GM21529 (cell line): ENCODE measurements around the gene SH3GL3.

Experiments used
- ATAC-seq: cut with Tn5 transposase; IDR thresholded peaks from one replicate; pipeline ENCODE4 v1.9.1; 2021; ENCODE audit not compliant: unreplicated experiment

SH3GL3 gene

DNA sequence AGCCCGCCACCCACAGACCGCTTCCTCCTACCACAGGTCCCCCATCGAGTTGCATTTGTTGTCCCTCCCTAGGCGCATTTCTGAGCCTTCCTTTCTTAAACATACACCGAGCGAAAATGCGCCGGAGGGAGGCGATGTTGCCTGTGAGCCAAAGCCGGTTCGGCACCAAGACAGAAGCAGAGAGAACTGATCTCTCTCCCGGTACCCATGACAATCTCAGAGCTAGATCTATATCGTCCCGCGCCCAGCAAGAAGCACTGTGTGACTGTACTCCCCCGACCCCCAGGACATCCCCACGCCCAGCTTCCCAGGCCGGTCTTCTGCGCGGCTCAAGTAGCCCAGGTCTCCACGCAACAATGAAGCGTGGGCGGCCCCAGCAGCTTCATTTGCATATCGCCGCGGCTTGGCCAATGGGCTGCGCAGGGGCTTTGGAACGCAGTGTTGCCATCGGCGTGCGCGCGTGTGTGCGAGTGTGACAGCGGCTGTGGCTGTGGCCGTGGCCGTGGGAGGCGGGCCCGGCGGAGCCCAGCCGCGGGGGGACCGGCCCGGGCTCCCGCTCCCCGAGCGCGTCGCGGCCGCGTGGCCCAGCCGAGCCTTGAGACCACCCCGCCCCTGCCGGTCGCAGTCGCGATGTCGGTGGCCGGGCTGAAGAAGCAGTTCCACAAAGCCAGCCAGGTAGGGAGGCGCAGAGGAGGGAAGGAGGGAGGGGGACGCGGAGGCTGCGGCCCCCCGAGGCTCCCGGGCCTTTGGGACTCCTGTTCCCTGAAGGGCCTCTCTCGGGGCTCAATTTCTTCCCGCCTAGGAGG, at the start of gene SH3GL3:
SH3GL3 (plus strand) TSS at position 438 of the 806 bp plus-strand sequence; CDS start at position 631, 193 bp downstream.
- ATAC-seq = no peak

GRCh38 chr15:83398626-83399025, 48.5 kb upstream of the SH3GL3 start:
- ATAC-seq = no peak

DNA sequence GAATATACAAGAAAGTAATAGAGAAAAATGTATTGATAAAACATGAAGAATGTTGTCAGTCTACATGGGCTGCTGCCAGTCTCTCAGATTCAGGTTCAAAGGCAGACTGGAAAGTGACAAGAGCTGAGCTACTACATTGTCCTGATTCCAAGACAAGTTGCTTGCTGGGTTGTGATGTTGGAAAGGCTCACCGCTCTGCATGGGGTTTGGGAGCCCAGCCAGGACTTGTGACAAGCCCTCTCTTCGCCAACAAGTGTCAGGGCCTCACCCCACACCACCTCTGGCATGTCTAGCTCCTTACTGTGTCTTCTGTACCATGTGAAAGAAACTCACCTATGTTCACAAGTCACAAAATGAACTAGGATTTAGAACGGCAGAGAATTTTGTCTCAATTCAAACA, 43.0 kb upstream of the SH3GL3 start:
- ATAC-seq = no peak

DNA sequence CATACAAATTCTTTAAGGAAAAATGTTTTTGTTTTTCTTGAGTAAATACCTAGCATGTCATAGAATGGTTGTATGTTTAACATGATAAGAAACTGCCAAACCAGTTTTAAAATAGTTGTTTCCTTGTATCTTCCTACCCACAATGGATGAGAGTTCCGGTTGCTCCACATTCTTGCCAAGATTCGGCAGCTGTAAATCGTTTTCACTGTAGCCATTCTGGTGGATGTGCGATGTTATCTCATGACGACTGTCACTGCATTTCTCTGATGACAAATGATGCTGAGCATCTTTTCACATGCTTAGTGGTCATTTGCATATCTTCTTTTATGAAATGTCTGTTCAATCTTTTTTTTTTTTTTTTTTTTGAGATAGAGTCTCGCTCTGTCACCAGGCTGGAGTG, 36.6 kb upstream of the SH3GL3 start:
- no peak for ATAC-seq

DNA sequence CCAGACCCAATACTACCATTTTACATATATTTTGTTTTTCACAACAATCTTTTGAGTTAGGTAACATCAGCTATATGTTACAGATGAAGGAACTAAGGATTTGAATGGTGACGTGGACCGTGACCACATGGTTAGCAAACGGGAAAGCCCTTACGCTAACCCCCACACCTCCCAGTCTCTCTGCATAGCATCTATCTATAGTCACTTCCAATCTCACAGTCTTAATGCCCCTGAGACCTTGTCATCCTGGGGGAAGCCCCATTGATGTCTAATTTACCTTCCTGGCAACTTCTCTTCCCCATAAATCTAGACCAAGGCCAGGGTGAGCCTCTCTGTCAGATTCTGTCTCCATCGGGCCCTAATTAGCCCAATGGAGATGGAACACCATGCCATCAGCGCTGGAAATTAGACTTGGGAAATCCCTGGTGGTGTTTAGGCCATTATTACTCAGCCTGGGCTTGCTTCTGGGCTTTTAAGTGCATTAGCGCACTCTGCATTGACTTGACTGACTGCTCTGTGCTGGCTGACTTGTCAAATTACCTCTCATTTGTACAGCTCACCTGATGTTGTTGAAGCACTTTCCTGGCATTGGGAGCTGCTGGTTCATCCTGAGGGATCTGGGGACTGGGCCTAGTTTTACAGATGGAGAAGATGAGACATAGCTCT, 34.0 kb upstream of the SH3GL3 start:
- peak; percentile 90 for ATAC-seq

GRCh38 chr15:83422081-83422480, 25.1 kb upstream of the SH3GL3 start:
- no peak for ATAC-seq

- no peak for ATAC-seq
Observed at GRCh38 chr15:83422541-83422940, 24.6 kb upstream of the SH3GL3 start.

- no peak for ATAC-seq
Observed at GRCh38 chr15:83424101-83424500, 23.0 kb upstream of the SH3GL3 start.

DNA sequence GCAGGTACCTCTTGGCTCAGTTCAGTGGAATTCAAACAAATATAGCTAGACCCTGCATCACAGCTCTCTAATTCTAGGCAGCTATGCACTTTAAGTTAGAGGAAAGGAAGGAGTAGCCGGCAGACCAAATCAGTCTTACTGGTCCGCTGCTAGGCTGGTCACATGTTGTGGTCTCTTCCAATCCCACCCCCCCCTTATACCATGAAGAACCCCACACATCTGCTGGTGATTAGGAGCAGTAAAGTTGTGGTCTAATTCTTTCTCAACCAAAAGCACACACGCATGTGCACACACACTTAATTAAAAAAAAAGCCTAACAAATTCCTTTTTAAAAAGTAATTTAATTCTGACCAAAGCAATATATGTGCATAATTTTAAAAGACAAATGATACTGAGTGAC, 16.7 kb upstream of the SH3GL3 start:
- ATAC-seq = no peak

DNA sequence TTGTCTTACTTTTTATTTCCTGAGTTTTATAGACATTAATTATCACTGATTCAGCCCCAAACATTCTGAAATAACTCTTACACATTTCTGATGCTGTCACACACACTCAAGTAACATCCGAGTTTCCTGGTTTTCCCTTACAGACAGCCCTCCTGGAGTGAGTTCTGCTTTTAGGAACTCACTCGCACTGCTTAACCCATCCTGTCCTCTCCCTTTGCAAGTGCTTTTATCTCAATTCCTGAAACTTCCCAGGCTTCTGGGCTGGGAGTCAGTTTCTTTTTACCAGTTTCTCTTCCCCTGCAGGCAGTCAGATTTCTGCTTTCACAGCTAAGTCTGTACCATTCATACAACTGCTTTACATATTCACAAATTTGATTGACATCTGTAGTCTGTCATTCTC, 15.6 kb upstream of the SH3GL3 start:
- ATAC-seq = no peak

DNA sequence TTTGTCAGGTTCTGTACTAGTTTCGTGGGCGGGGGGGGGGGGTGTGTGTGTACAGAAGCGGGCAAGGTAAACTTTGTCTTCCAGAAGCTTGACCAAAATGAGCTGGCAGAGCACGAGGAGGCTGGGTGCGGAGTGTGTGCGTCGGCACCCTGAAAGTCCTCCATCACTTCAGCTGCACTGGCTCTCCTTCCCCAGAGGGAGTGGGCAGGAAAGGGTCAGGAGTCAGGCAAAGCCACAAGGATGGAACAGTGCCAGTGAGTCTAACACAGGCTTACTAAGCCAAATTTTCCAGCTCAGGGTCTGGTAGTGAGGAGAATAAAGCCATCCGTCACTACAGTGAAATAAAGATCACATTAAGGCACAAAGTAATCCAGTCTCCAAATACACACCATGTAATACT, 11.9 kb upstream of the SH3GL3 start:
- ATAC-seq = no peak

GRCh38 chr15:83435782-83436181, 11.4 kb upstream of the SH3GL3 start:
- ATAC-seq = no peak

DNA sequence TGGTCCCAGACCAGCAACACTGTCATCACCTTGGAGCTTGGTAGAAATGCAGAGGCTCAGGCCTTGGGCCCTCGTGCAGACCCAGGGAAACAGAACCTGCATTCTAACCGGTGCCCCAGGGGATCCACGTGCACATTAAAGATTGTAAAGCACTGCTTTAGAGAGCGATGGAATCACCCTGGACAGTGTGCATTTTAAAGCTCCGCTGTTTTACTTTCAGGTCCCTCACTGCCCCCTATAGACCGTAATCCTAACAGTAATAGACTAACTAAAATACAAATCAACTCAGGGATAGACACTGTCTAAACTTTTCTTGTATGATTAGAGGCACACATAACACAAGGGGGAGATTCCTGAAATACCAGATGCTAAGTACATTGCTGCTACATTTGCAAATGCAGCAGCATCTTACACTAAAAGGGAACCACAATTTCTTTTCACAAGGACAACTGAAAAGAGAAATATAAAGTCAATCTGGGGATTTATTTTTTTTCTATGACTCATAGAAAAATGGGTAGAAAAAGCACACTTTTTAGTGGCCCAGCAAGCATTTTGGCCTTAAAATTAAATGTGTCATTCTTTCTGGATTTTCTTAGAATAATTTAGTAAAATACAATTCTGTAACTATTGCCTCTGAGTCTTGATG, 10.5 kb upstream of the SH3GL3 start:
- ATAC-seq = no peak

- ATAC-seq = no peak
Observed at GRCh38 chr15:83443076-83443847, 3.9 kb upstream of the SH3GL3 start.

DNA sequence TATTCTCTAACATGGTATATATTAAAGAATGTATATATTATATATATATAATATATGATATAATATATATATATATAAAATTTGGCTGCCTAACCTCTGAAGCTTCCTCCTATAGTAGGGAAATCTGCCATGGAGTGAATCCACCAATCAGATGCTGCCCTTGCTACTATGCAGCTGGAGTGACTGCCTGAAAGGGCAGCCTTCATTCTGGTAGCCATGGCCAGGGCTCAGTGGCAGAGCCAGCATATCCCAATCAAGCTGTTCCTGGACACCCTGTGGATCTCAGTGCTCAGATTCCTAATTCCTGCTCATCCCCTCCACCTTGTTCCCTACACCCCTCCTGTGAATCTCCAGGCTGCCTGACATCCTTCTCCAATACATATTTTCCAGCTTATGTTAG, 2.2 kb upstream of the SH3GL3 start:
- ATAC-seq = no peak

- ATAC-seq = no peak
Observed at GRCh38 chr15:83445643-83446042, 1.5 kb upstream of the SH3GL3 start.

DNA sequence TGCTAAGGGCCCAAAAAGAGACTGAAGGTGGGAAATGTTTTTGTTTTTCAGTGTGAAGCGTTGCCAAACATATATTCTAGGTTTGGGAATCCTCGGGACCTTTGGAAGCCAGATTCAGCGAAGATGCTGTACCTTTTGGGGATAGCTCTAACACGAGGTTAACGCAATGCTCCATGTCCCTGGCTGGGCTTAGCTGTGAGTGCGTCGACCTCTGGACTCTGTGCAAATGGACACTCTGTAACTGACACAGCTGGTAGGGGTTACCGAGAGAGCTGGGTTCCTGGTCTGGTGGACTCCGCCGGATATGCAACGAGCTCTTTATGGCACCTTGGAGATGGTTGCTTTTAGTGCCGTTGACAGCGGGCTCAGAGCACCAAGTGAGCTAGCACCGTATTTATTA, 724 bp upstream of the SH3GL3 start:
- ATAC-seq = no peak

GRCh38 chr15:83449250-83449671, 2.1 kb downstream of the SH3GL3 start:
- ATAC-seq = no peak

- no peak for ATAC-seq
Observed at GRCh38 chr15:83449937-83450506, 2.9 kb downstream of the SH3GL3 start.

- no peak for ATAC-seq
Observed at GRCh38 chr15:83457149-83457548, 10.0 kb downstream of the SH3GL3 start.

GRCh38 chr15:83458381-83458780, 11.2 kb downstream of the SH3GL3 start:
- no peak for ATAC-seq
